Smooth muscle cell (in vitro differentiated cells): ENCODE data around the gene HPGDS. TPM values are rescaled to one million over a fixed set of nuclear protein-coding genes. Genes with fewer than 3 reads are reported as not detected.

Experiments used
- DNase-seq: peaks from one replicate; lab custom pipeline; 2025; ENCODE audit not compliant: unreplicated experiment; lab: John Stamatoyannopoulos, UW
- H2AFZ ChIP-seq: fragments of 200-600 bp; sonication (generic); 2 replicates; pipeline ENCODE4 v1.6.0; 2016; ENCODE audit warnings: antibody characterized with exemption, low read depth, mild to moderate bottlenecking
- H3F3A ChIP-seq: fragments of 200-600 bp; sonication (generic); 2 replicates; pipeline ENCODE4 v1.6.0; 2017; ENCODE audit warnings: antibody characterized with exemption, low read depth
- H3K27ac ChIP-seq: fragments of 200-600 bp; sonication (generic); 2 replicates; pipeline ENCODE4 v1.5.1; 2016; ENCODE audit warnings: low read depth, mild to moderate bottlenecking
- H3K27me3 ChIP-seq: fragments of 200-600 bp; sonication (generic); 2 replicates; pipeline ENCODE4 v1.6.1; 2016; ENCODE audit warnings: low read depth, mild to moderate bottlenecking
- H3K36me3 ChIP-seq: fragments of 200-600 bp; sonication (generic); 2 replicates; pipeline ENCODE4 v1.5.1; 2016; ENCODE audit warnings: low read depth
- H3K4me1 ChIP-seq: fragments of 200-600 bp; sonication (generic); 2 replicates; pipeline ENCODE4 v1.5.1; 2016; ENCODE audit warnings: low read depth
- H3K4me2 ChIP-seq: fragments of 200-600 bp; sonication (generic); 2 replicates; pipeline ENCODE4 v1.6.0; 2016; ENCODE audit warnings: mild to moderate bottlenecking
- H3K4me3 ChIP-seq: fragments of 200-600 bp; sonication (generic); 2 replicates; pipeline ENCODE4 v1.5.1; 2016; ENCODE audit warnings: mild to moderate bottlenecking
- H3K79me2 ChIP-seq: fragments of 200-600 bp; sonication (generic); 2 replicates; pipeline ENCODE4 v1.6.0; 2016; ENCODE audit warnings: low read depth, mild to moderate bottlenecking
- H3K9ac ChIP-seq: fragments of 200-600 bp; sonication (generic); 2 replicates; pipeline ENCODE4 v1.6.0; 2016; ENCODE audit warnings: low read depth
- H3K9me3 ChIP-seq: fragments of 200-600 bp; sonication (generic); replicated peaks from 2 replicates; pipeline ENCODE4 v1.5.1; 2016; ENCODE audit warnings: low read depth
- H4K20me1 ChIP-seq: fragments of 200-600 bp; sonication (generic); 2 replicates; pipeline ENCODE4 v1.6.0; 2016; ENCODE audit warnings: low read depth
- CTCF ChIP-seq: fragments of 200-600 bp; sonication (generic); IDR thresholded peaks from 2 replicates; pipeline ENCODE4 v1.5.1; 2017; ENCODE audit warnings: borderline replicate concordance, mild to moderate bottlenecking, antibody characterized with exemption; ENCODE audit not compliant: insufficient read depth, poor library complexity, severe bottlenecking
- WGBS: methylation state at CpG from one replicate; pipeline ENCODE4 v1.1.7; 2016; ENCODE audit warnings: low lambda C conversion rate; 5-methylcytosine and 5-hydroxymethylcytosine counted together
- polyA plus RNA-seq: library from polyadenylated mRNA; unstranded; fragments of >200 nt; fragmentation: Nextera tagmentation; extraction: Ambion mirVana; gene quantifications from 2 replicates; pipeline ENCODE4 v1.2.1, GENCODE V29; 2016
- total RNA-seq: library from RNA; depleted of rRNA; stranded (reverse); fragments of >200 nt; gene quantifications from 2 replicates; pipeline ENCODE4 v1.2.3, GENCODE V29; 2014

The HPGDS gene
- total and polyA plus RNA-seq, 2 experiments from 2014 or later: not detected

- no peaks in the 10 kb centered on the region for H3K9me3 ChIP-seq
- H2AFZ ChIP-seq: no peak overlapping the region
- no peak for TF ChIP-seq CTCF
- H3K79me2 ChIP-seq: no peaks in the 10 kb centered on the region
- no peaks in the 10 kb centered on the region for H3F3A ChIP-seq
- no peaks in the 10 kb centered on the region for H3K4me1 ChIP-seq
- H3K36me3 ChIP-seq: no peaks in the 10 kb centered on the region
- H3K27ac ChIP-seq: no peak overlapping the region
- 85% methylated on average over 4 of the region's 4 CpGs for WGBS
- no peak overlapping the region for H3K4me2 ChIP-seq
- no peaks in the 10 kb centered on the region for H3K27me3 ChIP-seq
- DNase-seq: no peak
- H3K4me3 ChIP-seq: no peak overlapping the region
- H3K9ac ChIP-seq: no peak overlapping the region
- no peaks in the 10 kb centered on the region for H4K20me1 ChIP-seq
Observed at GRCh38 chr4:94364527-94364926, 21.9 kb upstream of the HPGDS start.

- Histone ChIP-seq H4K20me1 (no peaks in the 10 kb centered on the region), H2AFZ (no peak overlapping the region), H3K4me1 (no peaks in the 10 kb centered on the region), H3K9ac (no peak overlapping the region), H3K4me3 (no peak overlapping the region), H3K36me3 (no peaks in the 10 kb centered on the region), H3K79me2 (no peaks in the 10 kb centered on the region), H3K9me3 (no peaks in the 10 kb centered on the region), H3K4me2 (no peak overlapping the region), H3K27ac (no peak overlapping the region), H3K27me3 (no peaks in the 10 kb centered on the region), H3F3A (no peaks in the 10 kb centered on the region)
- 76% methylated on average over 4 of the region's 4 CpGs for WGBS
- no peak for TF ChIP-seq CTCF
- no peak for DNase-seq
Observed at GRCh38 chr4:94363136-94363655, 20.6 kb upstream of the HPGDS start.

GRCh38 chr4:94359838-94360237 is 17.2 kb upstream of the HPGDS start:
- H3F3A ChIP-seq: no peaks in the 10 kb centered on the region
- no peaks in the 10 kb centered on the region for H3K4me1 ChIP-seq
- no peak overlapping the region for H2AFZ ChIP-seq
- no peaks in the 10 kb centered on the region for H4K20me1 ChIP-seq
- no peaks in the 10 kb centered on the region for H3K79me2 ChIP-seq
- no peaks in the 10 kb centered on the region for H3K27me3 ChIP-seq
- H3K27ac ChIP-seq: no peak overlapping the region
- no peaks in the 10 kb centered on the region for H3K36me3 ChIP-seq
- H3K9ac ChIP-seq: no peak overlapping the region
- WGBS: 68% methylated on average over 4 of the region's 4 CpGs
- no peak for TF ChIP-seq CTCF
- DNase-seq: no peak
- no peaks in the 10 kb centered on the region for H3K9me3 ChIP-seq
- no peak overlapping the region for H3K4me3 ChIP-seq
- no peak overlapping the region for H3K4me2 ChIP-seq

GRCh38 chr4:94359221-94359620 is 16.6 kb upstream of the HPGDS start:
- TF ChIP-seq CTCF: no peak
- H3K4me3 ChIP-seq: no peak overlapping the region
- H3K36me3 ChIP-seq: no peaks in the 10 kb centered on the region
- no peak overlapping the region for H3K4me2 ChIP-seq
- no peaks in the 10 kb centered on the region for H3K4me1 ChIP-seq
- H4K20me1 ChIP-seq: no peaks in the 10 kb centered on the region
- WGBS: 92% methylated on average over 2 of the region's 2 CpGs
- H3K79me2 ChIP-seq: no peaks in the 10 kb centered on the region
- H2AFZ ChIP-seq: no peak overlapping the region
- no peaks in the 10 kb centered on the region for H3K27me3 ChIP-seq
- no peaks in the 10 kb centered on the region for H3K9me3 ChIP-seq
- H3F3A ChIP-seq: no peaks in the 10 kb centered on the region
- no peak for DNase-seq
- no peak overlapping the region for H3K27ac ChIP-seq
- no peak overlapping the region for H3K9ac ChIP-seq
